Gastrocnemius medialis (tissue), 4 donors: ENCODE results near the gene CSTB. TPM values are rescaled to one million over a fixed set of nuclear protein-coding genes. Genes with fewer than 3 reads are reported as not detected.
"Not testable (repeated sequence)": the region's sequence is repeated elsewhere in the genome, so short reads cannot be mapped to it uniquely, and the experiment has no call there.

Source experiments
- ATAC-seq, 2 donors: fragments of 150-250 bp; one replicate each; pipeline ENCODE4 v1.9.1; 2016
- DNase-seq, 2 donors: peaks; one replicate each; pipeline ENCODE4 v3.0.0-alpha.2; 2019
- H3K27ac ChIP-seq, 4 donors: fragments of 200-600 bp; sonication (generic); 1 replicate in 1 of 4; 2 replicates in 3 of 4; pipeline ENCODE4 v1.5.1; 2016 to 2018; ENCODE audit warnings: mild to moderate bottlenecking in 2 of 4, moderate library complexity in 1 of 4
- H3K27me3 ChIP-seq, 3 donors: fragments of 200-600 bp; sonication (generic) in 2 of 3; 1 replicate in 1 of 3; 2 replicates in 2 of 3; pipeline versions ENCODE4 v1.5.1 to v1.6.0; 2016 to 2019; ENCODE audit warnings: mild to moderate bottlenecking in 1 of 3, moderate library complexity in 1 of 3
- H3K36me3 ChIP-seq, 2 donors: fragments of 200-600 bp; sonication (generic) in 1 of 2; one replicate each; pipeline ENCODE4 v1.5.1; 2017 to 2018
- H3K4me1 ChIP-seq, 2 donors: fragments of 200-600 bp; sonication (generic) in 1 of 2; one replicate each; pipeline ENCODE4 v1.5.1; 2016 to 2017; ENCODE audit warnings: mild to moderate bottlenecking in 2 of 2
- H3K4me3 ChIP-seq, 4 donors: fragments of 200-600 bp; sonication (generic) in 3 of 4; 1 replicate in 1 of 4; 2 replicates in 3 of 4; pipeline ENCODE4 v1.5.1; 2016 to 2019; ENCODE audit warnings: mild to moderate bottlenecking in 2 of 4
- H3K9me3 ChIP-seq, 3 donors: fragments of 200-600 bp; sonication (generic) in 2 of 3; 1 replicate in 1 of 3; 2 replicates in 2 of 3; pipeline ENCODE4 v1.5.1; 2016 to 2019
- CTCF ChIP-seq, 5 experiments: fragments of 450-650 bp in 3 of 5; fragments of 200-600 bp in 2 of 5; sonication (generic) in 2 of 5; IDR thresholded peaks in 4 of 5; conservative IDR thresholded peaks in 1 of 5; 1 replicate in 4 of 5; 2 replicates in 1 of 5; pipeline ENCODE4 v1.5.1; 2016 to 2019; ENCODE audit warnings: antibody characterized with exemption in 5 of 5, mild to moderate bottlenecking in 3 of 5, moderate library complexity in 3 of 5
- POLR2A ChIP-seq, 2 donors: fragments of 450-650 bp; IDR thresholded peaks; one replicate each; pipeline ENCODE4 v1.6.1; 2017; ENCODE audit warnings: antibody characterized with exemption in 2 of 2, mild to moderate bottlenecking in 2 of 2, moderate library complexity in 2 of 2
- in situ Hi-C, 4 donors: fragments of 200-750 bp; cut with MboI; loops; one replicate each; pipeline versions ENCODE4 v1.15.0 to v1.8.0; 2017; ENCODE audit warnings: low sequenced_read_pairs in 4 of 4
- intact Hi-C: fragments of 100-400 bp; cut with DNase I; formaldehyde crosslinking; loops from one replicate; pipeline ENCODE4 v1.15.1; 2023; ENCODE audit warnings: low total_unique reads
- total RNA-seq, 4 donors: library from RNA; depleted of rRNA; stranded (reverse); fragments of >200 nt; gene quantifications; one replicate each; pipeline versions ENCODE4 v1.1.0 to v1.2.3, GENCODE V29; 2016

The CSTB gene
- 1 to 10 TPM; 1.3 to 5.9 (median 5.2) TPM for total RNA-seq

- ATAC-seq: peak; percentile 91
- Histone ChIP-seq H3K27ac (peak within 1 kb of the TSS; percentile 75 to 94 (median 86)), H3K4me1 (peaks cover 14 to 15% of the 10 kb centered on the region in 2 donors), H3K36me3 (peaks cover 0 to 24% of the 10 kb centered on the region in 2 donors), H3K4me3 (peak within 1 kb of the TSS; percentile 76 to 99 (median 91)), H3K9me3 (no peaks in the 10 kb centered on the region), H3K27me3 (no peaks in the 10 kb centered on the region)
- TF ChIP-seq POLR2A (IDR thresholded peaks at IDR 0.05): peak; percentile 61 to 70
- TF ChIP-seq CTCF (IDR thresholded peaks at IDR 0.05 in 4 of 5, conservative IDR thresholded peaks at IDR 0.05 in 1 of 5): no peak
- intact Hi-C loops (loop anchor here (5.0 kb wide), 1 partner anchor 804 kb away; the partner anchor contains the start of gene PKNOX1), in situ Hi-C loops (loop anchor here in 1 of 4 donors (10.0 kb wide), 1 partner anchor 51 kb away; no protein-coding TSS in a partner anchor)
- DNase-seq: peak; percentile 69 to 71
Observed at GRCh38 chr21:43775795-43776430, at the start of gene CSTB. CSTB (minus strand) TSS chr21:43776308; CDS start chr21:43776269, 39 bp downstream.

GRCh38 chr21:43825242-43825935 is 49.3 kb upstream of the CSTB start:
- Histone ChIP-seq H3K27me3 (peaks cover 0 to 2% (median 0%) of the 10 kb centered on the region in 3 donors), H3K4me3 (no peak overlapping the region), H3K36me3 (no peaks in the 10 kb centered on the region), H3K27ac (peak overlapping the region; percentile 84 to 93 (median 91)), H3K9me3 (no peaks in the 10 kb centered on the region), H3K4me1 (peaks cover 25 to 26% of the 10 kb centered on the region in 2 donors)
- intact Hi-C loops (loop anchor here (5.0 kb wide), 3 partner anchors 87 to 127 kb away; no protein-coding TSS in a partner anchor), in situ Hi-C loops (loop anchor here in 1 of 4 donors (25.0 kb wide), 1 partner anchor 112 kb away; no protein-coding TSS in a partner anchor)
- DNase-seq (no peak), ATAC-seq (no peak)
- TF ChIP-seq POLR2A (IDR thresholded peaks at IDR 0.05): no peak
- no peak for TF ChIP-seq CTCF (IDR thresholded peaks at IDR 0.05 in 4 of 5, conservative IDR thresholded peaks at IDR 0.05 in 1 of 5)

GRCh38 chr21:43824333-43825241 is 48.5 kb upstream of the CSTB start:
- DNase-seq: peak in 1 of 2 donors; percentile 49
- H3K4me1 ChIP-seq: peaks cover 25 to 26% of the 10 kb centered on the region in 2 donors
- no peaks in the 10 kb centered on the region for H3K27me3 ChIP-seq
- in situ Hi-C loops (loop anchor here in 2 of 4 donors (25.0 kb wide), 2 partner anchors 112 to 113 kb away; partner anchors contain the start of gene PDXK (in 1 of the 2)), intact Hi-C loops (loop anchor here (5.0 kb wide), 3 partner anchors 88 to 128 kb away; no protein-coding TSS in a partner anchor)
- H3K4me3 ChIP-seq: no peak overlapping the region
- peak; percentile 22 to 58 for ATAC-seq
- peak overlapping the region; percentile 11 to 63 (median 39) for H3K27ac ChIP-seq
- no peaks in the 10 kb centered on the region for H3K36me3 ChIP-seq
- no peak for TF ChIP-seq POLR2A (IDR thresholded peaks at IDR 0.05)
- no peak for TF ChIP-seq CTCF (IDR thresholded peaks at IDR 0.05 in 4 of 5, conservative IDR thresholded peaks at IDR 0.05 in 1 of 5)
- no peaks in the 10 kb centered on the region for H3K9me3 ChIP-seq

GRCh38 chr21:43822741-43823140 is 46.6 kb upstream of the CSTB start:
- H3K27ac ChIP-seq, DNase-seq, ATAC-seq, H3K27me3 ChIP-seq, H3K36me3 ChIP-seq, intact Hi-C loops, H3K4me3 ChIP-seq, H3K9me3 ChIP-seq: not testable (repeated sequence)
- peaks cover 25 to 26% of the 10 kb centered on the region in 2 donors for H3K4me1 ChIP-seq
- in situ Hi-C loops: loop anchor here in 1 of 4 donors (25.0 kb wide), 1 partner anchor 110 kb away; the partner anchor contains the start of gene PDXK

- DNase-seq, H3K27ac ChIP-seq, ATAC-seq, intact Hi-C loops, H3K27me3 ChIP-seq, H3K4me3 ChIP-seq, H3K36me3 ChIP-seq, H3K9me3 ChIP-seq: not testable (repeated sequence)
- in situ Hi-C loops: loop anchor here in 1 of 4 donors (25.0 kb wide), 1 partner anchor 110 kb away; the partner anchor contains the start of gene PDXK
- peaks cover 22 to 25% of the 10 kb centered on the region in 2 donors for H3K4me1 ChIP-seq
Observed at GRCh38 chr21:43822166-43822565, 46.1 kb upstream of the CSTB start.
